Measurements from ENCODE around the gene GPRASP2.
A peak's percentile ranks its signal among the peaks of the same experiment; 100 is the strongest.

- peak; percentile 80 for TF ChIP-seq CTCF (IDR thresholded peaks at IDR 0.05; ENCODE audit: poor library complexity, severe bottlenecking)
- TF ChIP-seq REST (IDR thresholded peaks at IDR 0.05; ENCODE audit: borderline replicate concordance) = peak; percentile 56
These were observed 855 bp downstream of the GPRASP2 start for GRCh38 chrX:102712981-102713625.
